Thyroid gland (tissue), 4 donors: ENCODE measurements around the gene PPP4R2. TPM values are rescaled to one million over a fixed set of nuclear protein-coding genes. Genes with fewer than 3 reads are reported as not detected.

Experiments
- DNase-seq, 2 donors: peaks; one replicate each; pipeline ENCODE4 v3.0.0-alpha.2; 2019
- H3K27ac ChIP-seq, 3 donors: fragments of 200-600 bp; sonication (generic); 1 replicate in 2 of 3; 2 replicates in 1 of 3; pipeline ENCODE4 v1.5.1; 2016 to 2019; ENCODE audit warnings: mild to moderate bottlenecking in 1 of 3, moderate library complexity in 1 of 3
- H3K27me3 ChIP-seq: fragments of 200-600 bp; sonication (generic); one replicate; pipeline ENCODE4 v1.5.1; 2019
- H3K36me3 ChIP-seq, 2 donors: fragments of 200-600 bp; sonication (generic); one replicate each; pipeline ENCODE4 v1.5.1; 2016 to 2019
- H3K4me1 ChIP-seq, 2 donors: fragments of 200-600 bp; sonication (generic); one replicate each; pipeline ENCODE4 v1.5.1; 2017 to 2019
- H3K4me3 ChIP-seq, 3 donors: fragments of 200-600 bp; sonication (generic); replicated peaks in 1 of 3; 1 replicate in 2 of 3; 2 replicates in 1 of 3; pipeline ENCODE4 v1.5.1; 2016; ENCODE audit warnings: mild to moderate bottlenecking in 1 of 3
- H3K9me3 ChIP-seq: fragments of 200-600 bp; sonication (generic); one replicate; pipeline ENCODE4 v1.5.1; 2017
- CTCF ChIP-seq, 6 experiments: fragments of 200-600 bp in 3 of 6; fragments of 450-650 bp in 3 of 6; sonication (generic) in 3 of 6; IDR thresholded peaks; one replicate each; pipeline ENCODE4 v1.5.1; 2016 to 2019; ENCODE audit warnings: antibody characterized with exemption in 6 of 6, mild to moderate bottlenecking in 2 of 6, inconsistent platforms in 1 of 6, moderate library complexity in 1 of 6
- POLR2A ChIP-seq, 2 donors: fragments of 450-650 bp; IDR thresholded peaks; one replicate each; pipeline ENCODE4 v1.6.1; 2017; ENCODE audit warnings: antibody characterized with exemption in 2 of 2, mild to moderate bottlenecking in 2 of 2, moderate library complexity in 1 of 2
- WGBS, 2 donors: methylation state at CpG; one replicate each; pipeline ENCODE4 v1.1.5; 2017; 5-methylcytosine and 5-hydroxymethylcytosine counted together
- intact Hi-C: fragments of 100-400 bp; cut with DNase I; formaldehyde crosslinking; loops from one replicate; pipeline ENCODE4 v1.15.1; 2023
- total RNA-seq, 4 donors: library from RNA; depleted of rRNA; stranded (reverse); fragments of >200 nt; gene quantifications; one replicate each; pipeline ENCODE4 v1.2.3, GENCODE V29; 2016

Gene PPP4R2
- total RNA-seq, 4 donors from 2014 or later, result 51.5 to 71.3 (median 66.0) TPM

- Histone ChIP-seq H3K9me3 (no peaks in the 10 kb centered on the region), H3K4me1 (no peaks in the 10 kb centered on the region), H3K4me3 (no peak overlapping the region), H3K27ac (no peak overlapping the region), H3K27me3 (no peaks in the 10 kb centered on the region), H3K36me3 (peaks cover 0 to 3% of the 10 kb centered on the region in 2 donors)
- intact Hi-C loops, result no loop called here
- no peak for TF ChIP-seq CTCF (IDR thresholded peaks at IDR 0.05)
- no peak for TF ChIP-seq POLR2A (IDR thresholded peaks at IDR 0.05)
- 96 to 98% methylated on average over 3 of the region's 3 CpGs for WGBS, 2 donors
- DNase-seq, result no peak
Measured at GRCh38 chr3:72969766-72970165, 26.8 kb upstream of the PPP4R2 start.

- WGBS, 2 donors, result 89 to 95% methylated on average over 2 of the region's 2 CpGs
- TF ChIP-seq POLR2A (IDR thresholded peaks at IDR 0.05) (no peak), CTCF (IDR thresholded peaks at IDR 0.05) (no peak)
- intact Hi-C loops, result no loop called here
Measured at GRCh38 chr3:72970942-72971341, 25.7 kb upstream of the PPP4R2 start.

GRCh38 chr3:72972706-72973030 is 23.9 kb upstream of the PPP4R2 start:
- peaks cover 0 to 1% of the 10 kb centered on the region in 2 donors for H3K36me3 ChIP-seq
- H3K9me3 ChIP-seq, result no peaks in the 10 kb centered on the region
- no peak overlapping the region for H3K4me3 ChIP-seq
- intact Hi-C loops, result no loop called here
- H3K27ac ChIP-seq, result no peak overlapping the region
- no peak for TF ChIP-seq CTCF (IDR thresholded peaks at IDR 0.05)
- no peak for TF ChIP-seq POLR2A (IDR thresholded peaks at IDR 0.05)
- no peak for DNase-seq
- no peaks in the 10 kb centered on the region for H3K27me3 ChIP-seq
- 94 to 100% methylated on average over 3 of the region's 3 CpGs for WGBS, 2 donors
- H3K4me1 ChIP-seq, result no peaks in the 10 kb centered on the region

More at GRCh38 chr3:72970942-72971341, 25.7 kb upstream of the PPP4R2 start:
- no peaks in the 10 kb centered on the region for H3K4me1 ChIP-seq
- H3K36me3 ChIP-seq, result peaks cover 0 to 3% of the 10 kb centered on the region in 2 donors
- no peaks in the 10 kb centered on the region for H3K27me3 ChIP-seq
- no peak overlapping the region for H3K4me3 ChIP-seq
- no peaks in the 10 kb centered on the region for H3K9me3 ChIP-seq
- no peak overlapping the region for H3K27ac ChIP-seq
- no peak for DNase-seq

- Histone ChIP-seq H3K9me3 (no peaks in the 10 kb centered on the region), H3K36me3 (no peaks in the 10 kb centered on the region), H3K27me3 (no peaks in the 10 kb centered on the region), H3K4me1 (no peaks in the 10 kb centered on the region), H3K27ac (no peak overlapping the region), H3K4me3 (no peak overlapping the region)
- TF ChIP-seq CTCF (IDR thresholded peaks at IDR 0.05) (no peak), POLR2A (IDR thresholded peaks at IDR 0.05) (no peak)
- DNase-seq, result no peak
- WGBS, 2 donors, result 68 to 72% methylated on average over 7 of the region's 7 CpGs
- intact Hi-C loops, result no loop called here
Measured at GRCh38 chr3:72973031-72973723, 23.4 kb upstream of the PPP4R2 start.

GRCh38 chr3:72973786-72974185 is 22.8 kb upstream of the PPP4R2 start:
- Histone ChIP-seq H3K4me1 (no peaks in the 10 kb centered on the region), H3K36me3 (no peaks in the 10 kb centered on the region), H3K9me3 (no peaks in the 10 kb centered on the region), H3K27me3 (no peaks in the 10 kb centered on the region), H3K27ac (no peak overlapping the region), H3K4me3 (no peak overlapping the region)
- TF ChIP-seq POLR2A (IDR thresholded peaks at IDR 0.05) (no peak), CTCF (IDR thresholded peaks at IDR 0.05) (no peak)
- DNase-seq, result no peak
- intact Hi-C loops, result no loop called here
- WGBS, 2 donors, result 96 to 100% methylated on average over 2 of the region's 2 CpGs
